Effector memory CD4-positive, alpha-beta T cell (primary cell): ENCODE results near the gene CD300LB.

Experiments
- DNase-seq, 3 donors: peaks; one replicate each; pipeline ENCODE4 v3.0.0-alpha.2; 2020
- H3K27ac ChIP-seq: 2 replicates; pipeline ENCODE4 v1.7.0; 2013; ENCODE audit warnings: mild to moderate bottlenecking, low read length, moderate library complexity; ENCODE audit not compliant: insufficient read depth, poor library complexity, severe bottlenecking
- H3K27me3 ChIP-seq: replicated peaks from 2 replicates; pipeline ENCODE4 v1.7.0; 2013; ENCODE audit warnings: mild to moderate bottlenecking, low read length; ENCODE audit not compliant: insufficient read depth, control insufficient read depth, poor library complexity, severe bottlenecking
- H3K36me3 ChIP-seq: 2 replicates; pipeline ENCODE4 v1.7.0; 2013; ENCODE audit warnings: mild to moderate bottlenecking, low read length, moderate library complexity; ENCODE audit not compliant: control insufficient read depth, insufficient read depth
- H3K4me1 ChIP-seq: 2 replicates; pipeline ENCODE4 v1.7.0; 2013; ENCODE audit warnings: low read length, mild to moderate bottlenecking; ENCODE audit not compliant: control insufficient read depth, insufficient read depth, poor library complexity, severe bottlenecking
- H3K4me3 ChIP-seq: 2 replicates; pipeline ENCODE4 v1.7.0; 2013; ENCODE audit warnings: low read length, low read depth, mild to moderate bottlenecking; ENCODE audit not compliant: insufficient read depth, poor library complexity, severe bottlenecking
- H3K9me3 ChIP-seq: 2 replicates; pipeline ENCODE4 v1.7.0; 2013; ENCODE audit warnings: mild to moderate bottlenecking, low read length, moderate library complexity; ENCODE audit not compliant: control insufficient read depth

The CD300LB gene

GRCh38 chr17:74542727-74543383, 11.6 kb upstream of the CD300LB start:
- Histone ChIP-seq H3K9me3 (no peaks in the 10 kb centered on the region), H3K4me3 (no peak overlapping the region), H3K36me3 (no peaks in the 10 kb centered on the region), H3K4me1 (no peaks in the 10 kb centered on the region), H3K27ac (no peak overlapping the region), H3K27me3 (no peaks in the 10 kb centered on the region)
- no peak for DNase-seq

GRCh38 chr17:74542166-74542565, 10.9 kb upstream of the CD300LB start:
- Histone ChIP-seq H3K36me3 (no peaks in the 10 kb centered on the region), H3K27me3 (no peaks in the 10 kb centered on the region), H3K4me1 (no peaks in the 10 kb centered on the region), H3K27ac (no peak overlapping the region), H3K4me3 (no peak overlapping the region), H3K9me3 (no peaks in the 10 kb centered on the region)
- no peak for DNase-seq

GRCh38 chr17:74541176-74542111, 10.2 kb upstream of the CD300LB start:
- no peak overlapping the region for H3K27ac ChIP-seq
- H3K36me3 ChIP-seq, result no peaks in the 10 kb centered on the region
- H3K4me3 ChIP-seq, result no peak overlapping the region
- no peaks in the 10 kb centered on the region for H3K4me1 ChIP-seq
- no peak for DNase-seq
- no peaks in the 10 kb centered on the region for H3K27me3 ChIP-seq
- H3K9me3 ChIP-seq, result no peaks in the 10 kb centered on the region

- H3K9me3 ChIP-seq, result no peaks in the 10 kb centered on the region
- peaks cover under 1% of the 10 kb centered on the region for H3K27me3 ChIP-seq
- H3K36me3 ChIP-seq, result no peaks in the 10 kb centered on the region
- DNase-seq, result no peak
- no peak overlapping the region for H3K4me3 ChIP-seq
- H3K4me1 ChIP-seq, result no peaks in the 10 kb centered on the region
- no peak overlapping the region for H3K27ac ChIP-seq
These were observed 8.1 kb upstream of the CD300LB start for GRCh38 chr17:74539281-74539820.

GRCh38 chr17:74536890-74537289, 5.6 kb upstream of the CD300LB start:
- DNase-seq, result no peak
- Histone ChIP-seq H3K36me3 (no peaks in the 10 kb centered on the region), H3K4me1 (no peaks in the 10 kb centered on the region), H3K27me3 (peaks cover 18% of the 10 kb centered on the region), H3K4me3 (no peak overlapping the region), H3K9me3 (no peaks in the 10 kb centered on the region), H3K27ac (no peak overlapping the region)

GRCh38 chr17:74532115-74532514, 840 bp upstream of the CD300LB start:
- H3K36me3 ChIP-seq, result no peaks in the 10 kb centered on the region
- peaks cover 18% of the 10 kb centered on the region for H3K27me3 ChIP-seq
- no peak for DNase-seq
- H3K4me3 ChIP-seq, result no peak overlapping the region
- no peak overlapping the region for H3K27ac ChIP-seq
- no peaks in the 10 kb centered on the region for H3K9me3 ChIP-seq
- no peaks in the 10 kb centered on the region for H3K4me1 ChIP-seq

GRCh38 chr17:74530831-74531150, 484 bp downstream of the CD300LB start:
- DNase-seq, result no peak
- peaks cover 18% of the 10 kb centered on the region for H3K27me3 ChIP-seq
- no peaks in the 10 kb centered on the region for H3K4me1 ChIP-seq
- H3K9me3 ChIP-seq, result no peaks in the 10 kb centered on the region
- H3K27ac ChIP-seq, result no peak overlapping the region
- H3K4me3 ChIP-seq, result no peak overlapping the region
- no peaks in the 10 kb centered on the region for H3K36me3 ChIP-seq

GRCh38 chr17:74529243-74529642, 2.0 kb downstream of the CD300LB start:
- no peaks in the 10 kb centered on the region for H3K9me3 ChIP-seq
- no peak overlapping the region for H3K27ac ChIP-seq
- peaks cover 16% of the 10 kb centered on the region for H3K27me3 ChIP-seq
- no peaks in the 10 kb centered on the region for H3K4me1 ChIP-seq
- no peak for DNase-seq
- H3K4me3 ChIP-seq, result no peak overlapping the region
- H3K36me3 ChIP-seq, result no peaks in the 10 kb centered on the region

- Histone ChIP-seq H3K27me3 (peaks cover 13% of the 10 kb centered on the region), H3K36me3 (no peaks in the 10 kb centered on the region), H3K4me1 (no peaks in the 10 kb centered on the region), H3K9me3 (no peaks in the 10 kb centered on the region), H3K27ac (no peak overlapping the region), H3K4me3 (no peak overlapping the region)
- no peak for DNase-seq
These were observed 2.6 kb downstream of the CD300LB start for GRCh38 chr17:74528491-74529199.
